ENCODE measurements around the gene TEX2.
A peak's percentile ranks its signal among the peaks of the same experiment; 100 is the strongest.
"Not testable (repeated sequence)": the region's sequence is repeated elsewhere in the genome, so short reads cannot be mapped to it uniquely, and the experiment has no call there.

TEX2 gene

GRCh38 chr17:64180089-64181073 is 82.7 kb downstream of the TEX2 start:
- peak; percentile 59 to 89 (median 83) for DNase-seq

GRCh38 chr17:64179024-64179423 is 84.0 kb downstream of the TEX2 start:
- DNase-seq, result not testable (repeated sequence)

GRCh38 chr17:64178011-64178825 is 84.8 kb downstream of the TEX2 start:
- DNase-seq, result no peak

- DNase-seq, result peak in 1 of 3 donors; percentile 32
These were observed 85.6 kb downstream of the TEX2 start for GRCh38 chr17:64177311-64178010.

GRCh38 chr17:64176556-64176955 is 86.5 kb downstream of the TEX2 start:
- DNase-seq, result no peak

GRCh38 chr17:64174686-64175456 is 88.2 kb downstream of the TEX2 start:
- peak; percentile 94 to 99 (median 98) for DNase-seq

- DNase-seq, result peak in 2 of 3 donors; percentile 18 to 29
These were observed 89.4 kb downstream of the TEX2 start for GRCh38 chr17:64173646-64174045.

GRCh38 chr17:64172510-64172909 is 90.5 kb downstream of the TEX2 start:
- peak in 2 of 3 donors; percentile 26 to 32 for DNase-seq

- DNase-seq, result no peak
These were observed 92.0 kb downstream of the TEX2 start for GRCh38 chr17:64171041-64171440.

GRCh38 chr17:64170286-64170685 is 92.8 kb downstream of the TEX2 start:
- no peak for DNase-seq

GRCh38 chr17:64167666-64168065 is 95.4 kb downstream of the TEX2 start:
- DNase-seq, result not testable (repeated sequence)

- DNase-seq, result no peak
These were observed 96.2 kb downstream of the TEX2 start for GRCh38 chr17:64166876-64167275.

GRCh38 chr17:64165347-64165746 is 97.7 kb downstream of the TEX2 start:
- no peak for DNase-seq

GRCh38 chr17:64164596-64165285 is 98.3 kb downstream of the TEX2 start:
- DNase-seq, result no peak

- no peak for DNase-seq
These were observed 99.6 kb downstream of the TEX2 start for GRCh38 chr17:64163468-64163867.

- no peak for DNase-seq
These were observed 100.5 kb downstream of the TEX2 start for GRCh38 chr17:64162554-64162953.

- DNase-seq, result no peak
These were observed 101.5 kb downstream of the TEX2 start for GRCh38 chr17:64161380-64162176.

GRCh38 chr17:64160378-64160777 is 102.7 kb downstream of the TEX2 start:
- no peak for DNase-seq

GRCh38 chr17:64158831-64159590 is 104.0 kb downstream of the TEX2 start:
- peak in 2 of 3 donors; percentile 33 to 43 for DNase-seq

GRCh38 chr17:64158406-64158805 is 104.7 kb downstream of the TEX2 start:
- DNase-seq, result no peak
